ENCODE measurements around the gene HDAC4. TPM values are rescaled to one million over a fixed set of nuclear protein-coding genes. Genes with fewer than 3 reads are reported as not detected.

HDAC4 gene
- total RNA-seq, 6 donors from 2014 or later, result 16.1 to 108 (median 45.0) TPM

DNA sequence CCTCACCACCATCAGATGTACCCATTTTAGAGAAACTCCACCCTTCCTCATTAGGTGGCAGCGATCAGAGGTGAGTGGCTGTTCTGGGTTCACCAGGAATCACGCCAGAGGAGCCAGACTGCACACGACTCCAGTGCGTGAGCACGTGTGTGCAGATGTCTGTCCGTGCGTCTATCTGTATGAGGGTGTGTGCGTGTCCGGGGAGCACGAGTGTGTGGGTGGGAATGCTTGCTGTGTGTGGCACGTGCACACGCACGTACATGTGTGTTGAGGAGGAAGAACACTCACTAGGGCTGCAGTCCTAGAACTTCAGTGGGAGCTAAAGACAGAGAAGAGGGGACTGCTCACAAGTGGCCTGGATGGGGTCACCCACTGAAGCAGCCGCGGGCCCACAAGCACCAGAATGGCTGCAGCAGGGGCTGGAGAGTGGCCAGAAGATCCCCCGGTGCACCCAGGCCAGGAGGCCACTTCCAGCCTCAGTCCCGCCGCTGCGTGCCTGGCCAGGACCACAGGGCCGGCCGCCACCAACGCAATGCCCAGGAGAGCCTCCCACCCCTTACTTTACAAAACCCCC lies 13.9 kb downstream of the HDAC4 start:
- no peaks in the 10 kb centered on the region for H3K27me3 ChIP-seq
- peaks cover 0 to 14% (median 4%) of the 10 kb centered on the region in 4 donors for H3K36me3 ChIP-seq
- H3K4me3 ChIP-seq, result no peak overlapping the region
- no peak overlapping the region for H3K27ac ChIP-seq
- 92 to 98% methylated on average over 13 to 22 of the region's 22 CpGs for WGBS, 2 donors
- H3K4me1 ChIP-seq, result no peaks in the 10 kb centered on the region
- ATAC-seq (ENCODE audit: low FRiP score in 2 of 2) (no peak), DNase-seq (no peak)
- no peaks in the 10 kb centered on the region for H3K9me3 ChIP-seq
- TF ChIP-seq, protein P1, sequence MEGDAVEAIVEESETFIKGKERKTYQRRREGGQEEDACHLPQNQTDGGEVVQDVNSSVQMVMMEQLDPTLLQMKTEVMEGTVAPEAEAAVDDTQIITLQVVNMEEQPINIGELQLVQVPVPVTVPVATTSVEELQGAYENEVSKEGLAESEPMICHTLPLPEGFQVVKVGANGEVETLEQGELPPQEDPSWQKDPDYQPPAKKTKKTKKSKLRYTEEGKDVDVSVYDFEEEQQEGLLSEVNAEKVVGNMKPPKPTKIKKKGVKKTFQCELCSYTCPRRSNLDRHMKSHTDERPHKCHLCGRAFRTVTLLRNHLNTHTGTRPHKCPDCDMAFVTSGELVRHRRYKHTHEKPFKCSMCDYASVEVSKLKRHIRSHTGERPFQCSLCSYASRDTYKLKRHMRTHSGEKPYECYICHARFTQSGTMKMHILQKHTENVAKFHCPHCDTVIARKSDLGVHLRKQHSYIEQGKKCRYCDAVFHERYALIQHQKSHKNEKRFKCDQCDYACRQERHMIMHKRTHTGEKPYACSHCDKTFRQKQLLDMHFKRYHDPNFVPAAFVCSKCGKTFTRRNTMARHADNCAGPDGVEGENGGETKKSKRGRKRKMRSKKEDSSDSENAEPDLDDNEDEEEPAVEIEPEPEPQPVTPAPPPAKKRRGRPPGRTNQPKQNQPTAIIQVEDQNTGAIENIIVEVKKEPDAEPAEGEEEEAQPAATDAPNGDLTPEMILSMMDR (IDR thresholded peaks at IDR 0.05), result no peak
- TF ChIP-seq POLR2AphosphoS5 (IDR thresholded peaks at IDR 0.05) (no peak), POLR2A (IDR thresholded peaks at IDR 0.05) (no peak), EP300 (IDR thresholded peaks at IDR 0.05) (no peak)

DNA sequence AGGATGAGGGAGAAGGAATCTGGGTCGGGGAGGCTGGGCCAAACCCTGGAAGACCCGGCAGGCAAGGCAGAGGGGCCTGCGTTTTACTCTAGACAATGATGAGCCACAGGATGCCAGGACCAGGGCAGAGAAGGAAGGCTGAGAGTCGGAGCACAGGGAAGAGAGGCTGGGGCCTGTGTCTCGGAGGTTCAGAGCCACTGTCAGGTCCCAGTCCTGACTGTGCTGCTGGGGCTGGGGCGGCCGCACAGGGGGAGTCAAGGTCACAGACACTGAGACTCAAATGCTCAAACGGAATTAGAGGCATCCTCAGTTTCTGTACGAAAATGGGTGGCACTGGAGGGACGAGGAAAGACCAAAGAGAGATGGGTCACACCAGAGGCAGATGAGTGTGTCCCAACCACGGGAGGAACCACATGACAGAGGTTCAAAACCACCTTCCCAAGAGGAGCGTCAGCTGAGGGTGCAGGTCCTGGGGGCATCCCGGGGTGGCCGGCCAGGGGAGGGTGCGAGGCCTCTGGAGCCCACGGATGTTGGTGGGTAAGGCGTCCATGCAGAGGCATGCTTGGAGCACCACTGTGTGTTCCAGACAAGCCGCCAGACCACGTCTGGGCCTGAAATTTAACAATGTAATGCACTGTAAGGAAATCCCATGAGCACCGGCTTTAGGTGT lies 14.7 kb downstream of the HDAC4 start:
- ATAC-seq (ENCODE audit: low FRiP score in 2 of 2), result no peak
- TF ChIP-seq POLR2AphosphoS5 (IDR thresholded peaks at IDR 0.05) (no peak), POLR2A (IDR thresholded peaks at IDR 0.05) (no peak), EP300 (IDR thresholded peaks at IDR 0.05) (no peak)
- TF ChIP-seq, protein P1 (IDR thresholded peaks at IDR 0.05), result no peak
- H3K4me3 ChIP-seq, result no peak overlapping the region
- no peak for DNase-seq
- 87 to 90% methylated on average over 15 to 20 of the region's 20 CpGs for WGBS, 2 donors
- H3K27me3 ChIP-seq, result no peaks in the 10 kb centered on the region
- H3K27ac ChIP-seq, result no peak overlapping the region
- peaks cover 0 to 6% (median 2%) of the 10 kb centered on the region in 4 donors for H3K4me1 ChIP-seq
- H3K9me3 ChIP-seq, result no peaks in the 10 kb centered on the region
- H3K36me3 ChIP-seq, result peaks cover 0 to 14% (median 4%) of the 10 kb centered on the region in 4 donors

DNA sequence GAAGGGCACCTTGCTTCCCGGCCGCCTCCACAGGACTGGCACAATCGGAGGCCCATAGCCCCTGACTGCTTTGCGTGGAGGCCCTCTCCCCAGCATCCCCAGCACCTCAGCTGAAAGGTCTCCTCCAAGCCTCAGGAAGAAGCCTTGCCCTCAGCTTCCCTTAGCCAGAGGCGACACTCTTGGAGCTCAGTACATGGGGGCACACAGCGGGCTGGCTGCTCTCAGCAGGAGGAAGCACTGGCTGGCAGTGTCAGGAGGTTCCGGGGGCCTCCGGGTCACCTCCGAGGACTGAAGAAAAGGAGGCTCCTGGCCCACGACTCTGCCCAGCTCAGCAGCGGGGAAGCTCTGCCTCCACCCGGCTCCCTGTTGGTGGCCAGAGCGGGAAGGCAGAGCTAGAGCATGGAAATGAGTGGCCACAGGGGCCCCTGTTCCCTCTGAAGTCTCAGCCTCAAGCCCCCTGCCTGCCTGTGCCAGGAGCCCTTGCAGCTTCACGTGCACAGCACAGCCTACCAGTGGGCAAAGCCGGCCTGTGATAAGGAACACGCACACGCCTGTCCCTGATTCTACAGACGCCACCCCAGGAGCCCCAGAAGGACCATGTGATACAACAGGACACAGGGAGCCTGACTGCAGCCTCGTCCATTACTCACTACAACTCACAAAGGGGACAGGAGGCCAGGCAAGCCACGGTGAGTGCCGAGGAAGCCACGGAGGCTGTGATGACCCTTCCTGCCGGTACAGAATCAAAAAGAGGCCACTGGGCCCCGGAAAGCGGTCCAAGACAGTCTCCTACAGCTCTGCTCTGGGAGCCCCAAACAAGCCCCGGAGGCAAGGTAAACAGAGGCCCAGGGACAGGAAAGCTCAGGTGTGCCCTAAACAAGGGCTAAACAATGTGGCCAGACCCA lies 15.5 kb downstream of the HDAC4 start:
- Histone ChIP-seq H3K27me3 (no peaks in the 10 kb centered on the region), H3K4me3 (no peak overlapping the region), H3K27ac (no peak overlapping the region), H3K36me3 (peaks cover 0 to 14% (median 4%) of the 10 kb centered on the region in 4 donors), H3K9me3 (no peaks in the 10 kb centered on the region), H3K4me1 (peaks cover 0 to 12% (median 2%) of the 10 kb centered on the region in 4 donors)
- DNase-seq (no peak), ATAC-seq (ENCODE audit: low FRiP score in 2 of 2) (no peak)
- TF ChIP-seq, protein P1 (IDR thresholded peaks at IDR 0.05), result no peak
- TF ChIP-seq POLR2A (IDR thresholded peaks at IDR 0.05), result no peak
- TF ChIP-seq EP300 (IDR thresholded peaks at IDR 0.05), result no peak
- TF ChIP-seq POLR2AphosphoS5 (IDR thresholded peaks at IDR 0.05), result no peak
- 92 to 97% methylated on average over 7 to 26 of the region's 26 CpGs for WGBS, 2 donors

DNA sequence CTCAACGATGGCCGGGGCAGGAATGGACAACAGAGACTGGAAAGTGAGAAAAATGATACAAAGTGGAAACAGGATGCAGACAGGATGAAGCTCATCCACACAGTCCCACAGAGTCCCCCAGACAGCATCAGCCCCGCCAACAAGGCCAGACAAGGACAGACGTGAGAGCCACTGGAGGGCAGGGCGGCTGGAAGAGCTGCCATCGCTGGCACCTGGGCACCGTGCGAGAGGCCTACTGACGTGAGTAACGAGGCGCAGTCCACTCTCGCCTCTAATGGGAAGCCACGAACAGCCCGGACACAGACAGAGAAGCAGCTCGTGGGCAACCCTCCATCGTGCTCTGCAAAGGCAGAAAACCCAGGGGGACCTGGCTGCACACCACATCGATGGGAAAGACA lies 17.1 kb downstream of the HDAC4 start:
- Histone ChIP-seq H3K27me3 (no peaks in the 10 kb centered on the region), H3K27ac (no peak overlapping the region), H3K36me3 (peaks cover 0 to 13% (median 2%) of the 10 kb centered on the region in 4 donors), H3K9me3 (no peaks in the 10 kb centered on the region), H3K4me3 (no peak overlapping the region), H3K4me1 (peaks cover 0 to 18% (median 2%) of the 10 kb centered on the region in 4 donors)
- no peak for DNase-seq
- no peak for ATAC-seq (ENCODE audit: low FRiP score in 2 of 2)
- no peak for TF ChIP-seq EP300 (IDR thresholded peaks at IDR 0.05)
- TF ChIP-seq POLR2AphosphoS5 (IDR thresholded peaks at IDR 0.05), result no peak
- WGBS, 2 donors, result 95% methylated on average over 17 of the region's 17 CpGs
